Transverse colon (tissue), 4 donors: ENCODE data around the gene ZNF23. TPM values are rescaled to one million over a fixed set of nuclear protein-coding genes. Genes with fewer than 3 reads are reported as not detected.

Source experiments
- DNase-seq: peaks from one replicate; pipeline ENCODE4 v3.0.0-alpha.2; 2019
- H3K27ac ChIP-seq, 4 donors: fragments of 200-600 bp; sonication (generic); 2 replicates each; pipeline ENCODE4 v1.5.1; 2016 to 2018; ENCODE audit warnings: inconsistent platforms in 4 of 4
- H3K27me3 ChIP-seq: fragments of 200-600 bp; sonication (generic); 2 replicates; pipeline ENCODE4 v1.5.1; 2017; ENCODE audit warnings: inconsistent platforms
- H3K36me3 ChIP-seq, 4 donors: fragments of 200-600 bp; sonication (generic); 2 replicates each; pipeline ENCODE4 v1.5.1; 2017 to 2019; ENCODE audit warnings: inconsistent platforms in 4 of 4
- H3K4me1 ChIP-seq, 4 donors: fragments of 200-600 bp; sonication (generic); 2 replicates each; pipeline ENCODE4 v1.5.1; 2017 to 2020; ENCODE audit warnings: inconsistent platforms in 4 of 4
- H3K4me3 ChIP-seq, 4 donors: fragments of 200-600 bp; sonication (generic); 1 replicate in 1 of 4; 2 replicates in 3 of 4; pipeline versions ENCODE4 v1.5.1 to v1.6.1; 2017 to 2019; ENCODE audit warnings: inconsistent platforms in 4 of 4
- H3K9me3 ChIP-seq, 2 donors: fragments of 200-600 bp; sonication (generic); 2 replicates each; pipeline ENCODE4 v1.5.1; 2017 to 2019; ENCODE audit warnings: inconsistent platforms in 2 of 2
- EP300 ChIP-seq: sonication (generic); formaldehyde crosslinking; IDR thresholded peaks from one replicate; pipeline ENCODE4 v1.6.1; 2017; ENCODE audit warnings: antibody characterized with exemption, low read depth
- POLR2A ChIP-seq: fragments of 450-650 bp; IDR thresholded peaks from one replicate; pipeline ENCODE4 v1.6.1; 2016; ENCODE audit warnings: antibody characterized with exemption, mild to moderate bottlenecking, moderate library complexity
- POLR2AphosphoS5 ChIP-seq, 3 donors: sonication (generic); formaldehyde crosslinking; IDR thresholded peaks; one replicate each; pipeline ENCODE4 v1.6.1; 2016; ENCODE audit warnings: antibody characterized with exemption in 3 of 3
- WGBS, 2 donors: methylation state at CpG; one replicate each; pipeline ENCODE4 v1.1.5; 2018; ENCODE audit warnings: low coverage in 1 of 2; 5-methylcytosine and 5-hydroxymethylcytosine counted together
- in situ Hi-C, 4 donors: fragments of 200-750 bp; cut with MboI; loops; one replicate each; pipeline versions ENCODE4 v1.15.0 to v1.15.1; 2017; ENCODE audit warnings: low sequenced_read_pairs in 3 of 4, low pct_ligation_motif_present in 1 of 4, low pct_unique_long_range_greater_than_20kb in 1 of 4
- intact Hi-C: fragments of 100-400 bp; cut with DNase I; formaldehyde crosslinking; loops from one replicate; pipeline ENCODE4 v1.15.1; 2023; ENCODE audit warnings: low total_unique reads
- total RNA-seq, 4 donors: library from RNA; depleted of rRNA; stranded (reverse); fragments of >200 nt; gene quantifications; one replicate each; pipeline ENCODE4 v1.1.0, GENCODE V29; 2016
- TF ChIP-seq, protein P1 (sequence below), 5 experiments: fragments of 200-600 bp in 3 of 5; fragments of 450-650 bp in 2 of 5; sonication (generic) in 3 of 5; IDR thresholded peaks; 1 replicate in 2 of 5; 2 replicates in 3 of 5; pipeline ENCODE4 v1.5.1; 2016 to 2017; ENCODE audit warnings: antibody characterized with exemption in 5 of 5, inconsistent platforms in 3 of 5, mild to moderate bottlenecking in 2 of 5, moderate library complexity in 1 of 5

ZNF23 gene
- total RNA-seq, 4 donors from 2014 or later: 5.0 to 12.2 (median 7.0) TPM

DNA sequence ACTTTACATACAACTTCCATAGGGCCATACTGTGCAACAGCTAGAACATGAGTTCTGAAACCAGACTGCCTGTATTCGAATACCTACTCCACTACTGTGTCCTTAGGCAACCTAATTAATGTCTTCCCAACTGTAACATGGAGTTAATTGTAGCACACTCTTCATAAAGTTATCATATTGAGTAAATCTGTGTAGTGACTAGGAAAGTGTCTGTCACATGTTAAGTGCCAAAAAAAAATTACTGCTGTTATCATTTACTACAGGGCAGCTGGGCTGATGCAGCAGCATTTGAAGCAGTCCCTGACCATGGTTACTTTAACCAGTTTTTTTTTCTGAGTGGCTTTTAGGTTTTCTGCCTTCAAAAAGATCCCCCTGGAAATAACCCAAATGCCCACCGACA, 10.9 kb upstream of the ZNF23 start:
- in situ Hi-C loops: no loop called here
- Histone ChIP-seq H3K4me3 (no peak overlapping the region), H3K27ac (no peak overlapping the region), H3K4me1 (no peaks in the 10 kb centered on the region), H3K9me3 (no peaks in the 10 kb centered on the region), H3K27me3 (no peaks in the 10 kb centered on the region), H3K36me3 (peaks cover 0 to 19% (median 4%) of the 10 kb centered on the region in 4 donors)
- no peak for TF ChIP-seq POLR2A
- TF ChIP-seq, protein P1, sequence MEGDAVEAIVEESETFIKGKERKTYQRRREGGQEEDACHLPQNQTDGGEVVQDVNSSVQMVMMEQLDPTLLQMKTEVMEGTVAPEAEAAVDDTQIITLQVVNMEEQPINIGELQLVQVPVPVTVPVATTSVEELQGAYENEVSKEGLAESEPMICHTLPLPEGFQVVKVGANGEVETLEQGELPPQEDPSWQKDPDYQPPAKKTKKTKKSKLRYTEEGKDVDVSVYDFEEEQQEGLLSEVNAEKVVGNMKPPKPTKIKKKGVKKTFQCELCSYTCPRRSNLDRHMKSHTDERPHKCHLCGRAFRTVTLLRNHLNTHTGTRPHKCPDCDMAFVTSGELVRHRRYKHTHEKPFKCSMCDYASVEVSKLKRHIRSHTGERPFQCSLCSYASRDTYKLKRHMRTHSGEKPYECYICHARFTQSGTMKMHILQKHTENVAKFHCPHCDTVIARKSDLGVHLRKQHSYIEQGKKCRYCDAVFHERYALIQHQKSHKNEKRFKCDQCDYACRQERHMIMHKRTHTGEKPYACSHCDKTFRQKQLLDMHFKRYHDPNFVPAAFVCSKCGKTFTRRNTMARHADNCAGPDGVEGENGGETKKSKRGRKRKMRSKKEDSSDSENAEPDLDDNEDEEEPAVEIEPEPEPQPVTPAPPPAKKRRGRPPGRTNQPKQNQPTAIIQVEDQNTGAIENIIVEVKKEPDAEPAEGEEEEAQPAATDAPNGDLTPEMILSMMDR (IDR thresholded peaks at IDR 0.05): no peak
- no peak for TF ChIP-seq POLR2AphosphoS5 (IDR thresholded peaks at IDR 0.05)
- TF ChIP-seq EP300: no peak
- intact Hi-C loops: no loop called here
- WGBS, 2 donors: 93 to 94% methylated on average over 2 of the region's 2 CpGs
- no peak for DNase-seq

DNA sequence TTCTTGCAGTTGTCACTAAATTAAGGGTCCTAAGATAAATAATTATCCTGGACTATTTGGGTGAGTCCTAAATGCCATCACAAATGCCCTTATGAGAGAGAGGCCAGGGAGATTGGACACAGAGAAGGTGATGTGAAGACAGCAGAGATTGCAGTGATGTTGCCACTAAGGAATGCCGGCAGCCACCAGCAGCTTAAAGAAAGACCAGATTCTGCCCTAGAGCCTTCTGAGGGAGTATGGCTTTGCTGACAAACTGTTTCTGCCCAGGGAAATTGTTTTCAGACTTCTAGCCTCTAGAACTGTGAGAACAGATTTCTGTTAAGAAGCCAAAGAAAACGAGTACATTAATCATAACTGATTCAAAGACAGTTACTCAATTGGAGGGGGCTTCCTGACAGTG, 10.0 kb upstream of the ZNF23 start:
- TF ChIP-seq, protein P1 (IDR thresholded peaks at IDR 0.05): no peak
- TF ChIP-seq POLR2AphosphoS5 (IDR thresholded peaks at IDR 0.05): no peak
- TF ChIP-seq EP300: no peak
- TF ChIP-seq POLR2A: no peak
- no peak for DNase-seq
- peaks cover 0 to 14% (median 3%) of the 10 kb centered on the region in 4 donors for H3K36me3 ChIP-seq
- H3K27me3 ChIP-seq: no peaks in the 10 kb centered on the region
- no peaks in the 10 kb centered on the region for H3K9me3 ChIP-seq
- WGBS, 2 donors: 84% methylated on average over 2 of the region's 2 CpGs; no CpG with 5 or more reads in 1 of the 2 donors
- in situ Hi-C loops: no loop called here
- no peak overlapping the region for H3K4me3 ChIP-seq
- H3K4me1 ChIP-seq: no peaks in the 10 kb centered on the region
- intact Hi-C loops: no loop called here
- H3K27ac ChIP-seq: no peak overlapping the region

DNA sequence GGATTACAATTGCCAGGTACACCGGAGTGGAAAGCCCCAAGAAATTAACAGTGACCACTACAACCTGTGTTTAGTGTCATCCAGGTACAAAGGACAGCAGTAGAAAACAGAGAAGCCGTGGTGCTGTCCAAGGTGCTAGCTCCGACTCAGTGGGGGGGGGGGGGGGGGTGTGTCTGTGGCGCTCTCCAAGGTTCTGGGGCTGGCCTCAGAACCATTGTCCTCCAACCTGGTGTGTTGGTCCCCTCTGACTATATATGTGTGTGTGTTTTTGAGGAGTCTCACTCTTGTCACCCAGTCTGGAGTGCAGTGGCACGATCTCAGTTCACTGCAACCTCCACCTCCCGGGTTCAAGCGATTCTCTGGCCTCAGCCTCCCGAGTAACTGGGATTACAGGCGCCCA, 5.8 kb upstream of the ZNF23 start:
- TF ChIP-seq POLR2A: no peak
- no peak for TF ChIP-seq EP300
- TF ChIP-seq, protein P1 (IDR thresholded peaks at IDR 0.05): no peak
- TF ChIP-seq POLR2AphosphoS5 (IDR thresholded peaks at IDR 0.05): no peak
- Histone ChIP-seq H3K4me1 (peaks cover 0 to 1% (median 0%) of the 10 kb centered on the region in 4 donors), H3K4me3 (no peak overlapping the region), H3K9me3 (no peaks in the 10 kb centered on the region), H3K27ac (no peak overlapping the region), H3K36me3 (no peaks in the 10 kb centered on the region), H3K27me3 (no peaks in the 10 kb centered on the region)
- intact Hi-C loops: no loop called here
- in situ Hi-C loops: no loop called here
- WGBS, 2 donors: 40 to 100% methylated on average over 1 to 9 of the region's 9 CpGs
- no peak for DNase-seq

DNA sequence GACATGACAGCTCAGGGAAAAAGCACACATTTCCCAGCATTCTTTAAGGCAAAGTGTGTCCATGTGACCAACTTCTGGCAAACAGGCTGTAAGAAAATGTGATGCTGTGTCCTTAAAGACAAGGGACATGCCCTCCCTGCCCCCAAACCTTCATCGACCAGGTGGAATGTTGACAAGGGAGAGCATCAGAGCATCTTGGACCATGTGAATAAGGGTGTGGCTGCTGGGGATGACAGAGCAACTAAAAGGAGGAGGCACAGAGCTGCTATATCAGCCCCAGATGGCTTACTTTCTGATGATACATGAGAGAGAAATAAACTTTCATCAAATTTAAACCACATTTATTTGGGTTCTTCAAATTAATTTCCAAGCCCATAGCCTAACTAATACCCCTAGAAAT, 2.2 kb upstream of the ZNF23 start:
- in situ Hi-C loops: no loop called here

More for the DNA sequence above, 2.2 kb upstream of the ZNF23 start:
- Histone ChIP-seq H3K4me3 (no peak overlapping the region), H3K27ac (no peak overlapping the region), H3K4me1 (peaks cover 4 to 27% (median 14%) of the 10 kb centered on the region in 4 donors), H3K27me3 (no peaks in the 10 kb centered on the region), H3K36me3 (no peaks in the 10 kb centered on the region), H3K9me3 (no peaks in the 10 kb centered on the region)
- TF ChIP-seq POLR2AphosphoS5 (IDR thresholded peaks at IDR 0.05) (no peak), EP300 (no peak), POLR2A (no peak)
- TF ChIP-seq, protein P1 (IDR thresholded peaks at IDR 0.05): no peak
- intact Hi-C loops: no loop called here
- DNase-seq: no peak
- WGBS, 2 donors: 64% methylated on average over 1 of the region's 1 CpG; no CpG with 5 or more reads in 1 of the 2 donors
